Measurements from ENCODE around the gene SNTG2.

GRCh38 chr2:1026141-1026540 lies 75.5 kb downstream of the SNTG2 start:
- TF ChIP-seq, protein P1, sequence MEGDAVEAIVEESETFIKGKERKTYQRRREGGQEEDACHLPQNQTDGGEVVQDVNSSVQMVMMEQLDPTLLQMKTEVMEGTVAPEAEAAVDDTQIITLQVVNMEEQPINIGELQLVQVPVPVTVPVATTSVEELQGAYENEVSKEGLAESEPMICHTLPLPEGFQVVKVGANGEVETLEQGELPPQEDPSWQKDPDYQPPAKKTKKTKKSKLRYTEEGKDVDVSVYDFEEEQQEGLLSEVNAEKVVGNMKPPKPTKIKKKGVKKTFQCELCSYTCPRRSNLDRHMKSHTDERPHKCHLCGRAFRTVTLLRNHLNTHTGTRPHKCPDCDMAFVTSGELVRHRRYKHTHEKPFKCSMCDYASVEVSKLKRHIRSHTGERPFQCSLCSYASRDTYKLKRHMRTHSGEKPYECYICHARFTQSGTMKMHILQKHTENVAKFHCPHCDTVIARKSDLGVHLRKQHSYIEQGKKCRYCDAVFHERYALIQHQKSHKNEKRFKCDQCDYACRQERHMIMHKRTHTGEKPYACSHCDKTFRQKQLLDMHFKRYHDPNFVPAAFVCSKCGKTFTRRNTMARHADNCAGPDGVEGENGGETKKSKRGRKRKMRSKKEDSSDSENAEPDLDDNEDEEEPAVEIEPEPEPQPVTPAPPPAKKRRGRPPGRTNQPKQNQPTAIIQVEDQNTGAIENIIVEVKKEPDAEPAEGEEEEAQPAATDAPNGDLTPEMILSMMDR (IDR thresholded peaks at IDR 0.05) = no peak
- no peak for TF ChIP-seq POLR2A (IDR thresholded peaks at IDR 0.05; ENCODE audit: low read depth)

All from esophagus muscularis mucosa (tissue), 3 donors.